HG03025 (cell line): Measurements from ENCODE around the gene FAM180B.
"Not testable (repeated sequence)": the region's sequence is repeated elsewhere in the genome, so short reads cannot be mapped to it uniquely, and the experiment has no call there.

Experiments used
- ATAC-seq: cut with Tn5 transposase; IDR thresholded peaks from one replicate; pipeline ENCODE4 v1.9.1; 2021; ENCODE audit warnings: mild to moderate bottlenecking, moderate library complexity; ENCODE audit not compliant: unreplicated experiment, low FRiP score

FAM180B gene, protein sequence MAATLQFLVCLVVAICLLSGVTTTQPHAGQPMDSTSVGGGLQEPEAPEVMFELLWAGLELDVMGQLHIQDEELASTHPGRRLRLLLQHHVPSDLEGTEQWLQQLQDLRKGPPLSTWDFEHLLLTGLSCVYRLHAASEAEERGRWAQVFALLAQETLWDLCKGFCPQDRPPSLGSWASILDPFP

DNA sequence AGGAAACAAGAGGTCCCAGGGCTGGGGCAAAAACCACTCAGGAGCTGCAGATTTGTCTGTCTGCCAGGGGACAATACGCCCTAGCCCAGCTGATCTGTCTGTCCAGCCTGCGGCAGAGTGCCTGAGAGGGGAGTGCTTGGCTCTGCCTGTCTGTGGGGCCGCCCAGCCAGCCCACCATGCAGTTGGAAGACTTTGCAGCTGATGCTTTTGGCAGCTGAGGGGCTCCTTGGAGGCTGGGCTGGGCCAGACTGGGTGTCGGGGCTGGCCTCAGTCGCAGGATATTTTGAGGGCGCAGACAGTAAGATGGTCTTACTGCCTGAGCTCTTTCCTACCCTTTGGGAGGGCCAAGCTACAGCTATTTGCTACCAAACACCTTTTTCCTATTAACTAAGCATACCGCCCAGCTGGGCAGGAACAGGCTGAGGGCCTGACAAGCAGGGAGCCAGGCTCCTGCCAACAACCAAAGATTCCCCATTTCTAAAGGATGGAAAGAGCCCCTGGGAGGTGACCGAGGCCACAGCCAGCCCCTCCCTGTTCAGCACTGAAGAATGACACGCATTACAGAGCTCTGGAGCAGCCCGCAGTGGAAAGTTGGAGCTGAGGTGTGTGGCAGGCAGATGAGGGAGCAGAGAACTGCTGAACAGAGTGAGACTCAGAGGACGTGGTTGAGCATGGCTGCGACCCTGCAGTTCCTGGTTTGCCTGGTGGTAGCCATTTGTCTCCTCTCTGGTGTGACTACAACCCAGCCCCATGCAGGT is at the start of gene FAM180B:
Gene FAM180B (plus strand): TSS at position 581 of the 758 bp plus-strand sequence. CDS start 91 bp downstream, at position 672.
- ATAC-seq = no peak

DNA sequence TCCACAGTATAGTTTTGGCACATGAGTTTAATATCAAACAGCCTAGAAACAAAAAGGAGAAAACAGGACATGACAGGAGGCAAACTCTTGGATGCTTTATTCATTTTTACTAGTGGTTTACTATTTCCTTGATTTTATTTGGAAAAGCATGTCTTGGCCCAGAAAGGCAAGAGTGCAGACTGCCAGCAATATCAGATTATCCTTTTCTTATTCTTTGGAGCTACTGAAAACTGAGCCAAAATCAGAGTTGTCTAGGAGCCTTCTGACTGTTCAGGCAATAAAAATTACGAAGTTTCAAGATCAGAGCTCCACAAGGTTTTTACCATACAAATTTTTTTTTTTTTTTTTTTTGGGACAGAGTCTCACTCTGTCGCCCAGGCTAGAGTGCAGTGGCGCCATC is 49.6 kb upstream of the FAM180B start:
- no peak for ATAC-seq

DNA sequence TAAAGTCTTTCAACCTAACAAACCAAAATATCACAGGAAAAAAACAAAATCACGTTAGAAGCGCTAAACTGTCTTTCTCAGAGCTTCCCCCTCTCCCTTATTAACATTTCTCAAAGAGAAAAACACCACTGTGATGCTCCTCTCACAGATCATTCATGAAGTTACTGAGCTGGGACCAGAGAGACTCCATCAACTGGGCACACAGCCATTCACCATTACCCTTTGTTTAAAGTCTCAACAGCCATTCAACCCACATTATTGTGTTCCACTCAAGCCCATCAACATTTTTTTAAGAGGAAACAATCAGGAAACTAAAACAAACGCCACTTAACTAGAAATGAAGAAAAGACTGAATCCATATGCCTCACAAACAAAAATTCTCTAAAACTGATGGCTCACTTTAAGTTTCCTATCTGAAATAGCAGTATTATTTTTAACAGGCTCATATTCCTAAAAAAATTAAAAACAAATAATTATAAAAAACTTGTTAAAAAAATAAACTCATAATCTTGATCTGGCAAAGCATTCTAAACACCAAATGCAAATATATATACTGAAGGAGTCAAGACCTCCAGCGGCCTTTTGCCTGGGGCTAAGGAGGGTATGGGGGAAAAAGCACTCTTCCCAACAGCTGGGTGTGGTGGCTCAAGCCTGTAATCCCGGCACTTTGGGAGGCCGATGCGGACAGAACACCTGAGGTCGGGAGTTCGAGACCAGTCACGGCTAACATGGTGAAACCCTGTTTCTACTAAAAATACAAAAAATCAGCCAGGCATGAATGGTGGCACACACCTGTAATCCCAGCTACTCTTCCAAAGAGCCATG is 47.5 kb upstream of the FAM180B start:
- no peak for ATAC-seq

DNA sequence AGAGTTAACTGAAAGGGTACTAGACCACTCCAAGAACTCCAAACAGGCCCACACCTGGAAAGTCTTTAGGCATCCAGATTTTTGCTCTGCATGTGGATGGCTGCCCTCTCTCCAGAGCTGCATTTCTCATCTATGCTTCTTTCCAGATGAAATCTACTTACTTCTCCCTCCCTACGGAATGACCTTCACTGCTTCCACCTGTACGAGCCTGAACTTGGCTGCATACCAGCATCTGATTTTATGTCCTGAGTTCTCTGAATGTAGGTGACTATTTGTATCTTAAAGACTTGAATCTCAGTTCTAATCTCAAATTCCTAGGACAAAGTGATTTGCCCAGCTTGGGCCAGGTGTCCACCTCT is 46.8 kb upstream of the FAM180B start:
- ATAC-seq = no peak

DNA sequence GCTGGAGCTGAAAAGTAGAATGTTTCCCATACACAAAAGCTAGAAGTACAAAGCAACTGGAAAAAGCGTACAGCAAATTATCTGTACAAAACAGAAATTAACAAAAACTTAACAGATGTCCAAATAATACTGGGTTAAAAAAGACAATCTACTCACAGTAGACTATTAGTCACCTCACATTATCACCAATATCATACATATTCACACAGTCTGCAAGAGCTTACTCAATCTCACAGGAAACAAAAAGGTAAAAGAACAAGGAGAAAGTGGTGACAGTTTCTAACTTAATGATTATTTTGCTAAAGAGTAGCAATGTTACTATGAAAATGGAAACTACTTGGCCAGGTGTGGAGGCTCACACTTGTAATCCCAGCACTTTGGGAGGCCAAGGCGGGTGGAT is 45.4 kb upstream of the FAM180B start:
- ATAC-seq = no peak

DNA sequence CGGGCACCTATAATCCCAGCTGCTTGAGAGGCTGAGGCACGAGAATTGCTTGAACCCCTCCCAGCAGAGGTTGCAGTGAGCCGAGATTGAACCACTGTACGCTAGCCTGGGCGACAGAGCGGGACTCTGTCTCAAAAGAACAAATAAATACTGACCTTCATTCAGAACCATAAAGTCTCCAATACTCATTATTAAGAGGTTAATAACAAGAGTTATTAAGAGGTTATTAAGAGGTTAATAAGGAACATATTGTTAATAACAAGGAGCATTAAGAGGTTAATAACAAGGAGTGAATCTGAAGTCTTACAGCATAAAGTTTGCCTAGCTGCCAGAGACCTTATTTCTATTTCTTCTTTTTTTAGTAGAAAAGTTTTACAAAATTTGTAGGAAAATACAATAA is 41.2 kb upstream of the FAM180B start:
- ATAC-seq = no peak

GRCh38 chr11:47546274-47546673 is 40.2 kb upstream of the FAM180B start:
- ATAC-seq = not testable (repeated sequence)

GRCh38 chr11:47550288-47551047 is 36.0 kb upstream of the FAM180B start:
- no peak for ATAC-seq

GRCh38 chr11:47551086-47551485 is 35.4 kb upstream of the FAM180B start:
- ATAC-seq = no peak

GRCh38 chr11:47552056-47552565 is 34.4 kb upstream of the FAM180B start:
- no peak for ATAC-seq

- peak; percentile 91 for ATAC-seq
These were observed 33.7 kb upstream of the FAM180B start, which contains the start of gene CELF1 for GRCh38 chr11:47552566-47553405. CELF1 (minus strand) TSS chr11:47553132; CDS start chr11:47499523, 53,609 bp downstream.

- ATAC-seq = peak; percentile 13
These were observed 33.1 kb upstream of the FAM180B start for GRCh38 chr11:47553406-47553743.

- ATAC-seq = not testable (repeated sequence)
These were observed 29.5 kb upstream of the FAM180B start for GRCh38 chr11:47557004-47557403.

DNA sequence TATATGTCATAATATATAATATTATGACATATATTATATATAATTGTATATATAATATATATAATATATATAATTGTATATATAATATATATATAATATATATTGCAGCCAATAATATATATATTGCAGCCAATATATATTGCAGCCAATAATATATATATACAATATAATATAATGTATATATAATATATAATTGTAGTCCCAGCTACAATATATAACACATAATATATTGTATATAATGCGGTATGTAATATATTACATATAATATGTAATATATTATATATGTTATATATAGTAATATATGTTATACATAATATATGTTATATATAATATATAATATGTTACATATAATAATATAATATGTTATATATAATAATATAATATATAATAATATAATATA is 27.8 kb upstream of the FAM180B start:
- ATAC-seq = no peak

- ATAC-seq = no peak
These were observed 26.1 kb upstream of the FAM180B start for GRCh38 chr11:47560426-47560825.

DNA sequence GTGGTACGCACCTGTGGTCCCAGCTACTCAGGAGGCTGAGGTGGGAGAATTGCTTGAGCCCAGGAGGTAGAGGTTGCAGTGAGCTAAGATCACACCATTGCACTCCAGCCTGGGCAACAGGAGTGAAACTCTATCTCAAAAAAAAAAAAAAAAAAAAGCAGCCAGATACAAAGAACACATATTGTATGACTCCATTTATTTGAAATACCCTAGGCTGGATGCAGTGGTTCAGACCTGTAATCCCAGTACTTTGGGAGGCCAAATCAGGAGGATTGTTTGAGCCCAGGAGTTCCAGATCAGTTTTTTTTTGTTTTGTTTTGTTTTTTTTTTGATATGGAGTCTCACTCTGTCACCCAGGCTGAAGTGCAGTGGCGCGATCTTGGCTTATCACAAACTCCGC is 24.1 kb upstream of the FAM180B start:
- ATAC-seq = not testable (repeated sequence)

GRCh38 chr11:47564366-47564765 is 22.1 kb upstream of the FAM180B start:
- ATAC-seq = not testable (repeated sequence)

DNA sequence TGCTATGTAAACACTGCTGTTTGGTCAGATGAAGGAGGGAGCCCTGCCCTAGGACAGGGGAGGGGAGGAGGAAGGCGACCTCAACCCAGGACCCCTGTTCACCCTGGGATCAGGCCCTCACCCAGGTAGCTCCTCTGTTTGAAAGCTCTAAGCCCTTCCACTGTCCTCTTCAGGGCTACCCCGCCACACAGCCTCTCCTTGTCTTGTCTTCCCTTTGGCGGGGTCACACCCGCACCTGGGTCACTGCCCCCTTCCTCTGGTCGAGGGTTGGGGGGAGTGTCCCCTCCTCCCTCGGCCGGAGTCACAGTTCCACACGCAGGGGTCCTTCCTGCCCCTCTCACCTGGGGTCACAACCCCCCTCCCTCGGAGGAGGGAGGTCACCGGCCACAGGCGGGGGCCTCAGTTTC is 21.5 kb upstream of the FAM180B start:
- no peak for ATAC-seq

DNA sequence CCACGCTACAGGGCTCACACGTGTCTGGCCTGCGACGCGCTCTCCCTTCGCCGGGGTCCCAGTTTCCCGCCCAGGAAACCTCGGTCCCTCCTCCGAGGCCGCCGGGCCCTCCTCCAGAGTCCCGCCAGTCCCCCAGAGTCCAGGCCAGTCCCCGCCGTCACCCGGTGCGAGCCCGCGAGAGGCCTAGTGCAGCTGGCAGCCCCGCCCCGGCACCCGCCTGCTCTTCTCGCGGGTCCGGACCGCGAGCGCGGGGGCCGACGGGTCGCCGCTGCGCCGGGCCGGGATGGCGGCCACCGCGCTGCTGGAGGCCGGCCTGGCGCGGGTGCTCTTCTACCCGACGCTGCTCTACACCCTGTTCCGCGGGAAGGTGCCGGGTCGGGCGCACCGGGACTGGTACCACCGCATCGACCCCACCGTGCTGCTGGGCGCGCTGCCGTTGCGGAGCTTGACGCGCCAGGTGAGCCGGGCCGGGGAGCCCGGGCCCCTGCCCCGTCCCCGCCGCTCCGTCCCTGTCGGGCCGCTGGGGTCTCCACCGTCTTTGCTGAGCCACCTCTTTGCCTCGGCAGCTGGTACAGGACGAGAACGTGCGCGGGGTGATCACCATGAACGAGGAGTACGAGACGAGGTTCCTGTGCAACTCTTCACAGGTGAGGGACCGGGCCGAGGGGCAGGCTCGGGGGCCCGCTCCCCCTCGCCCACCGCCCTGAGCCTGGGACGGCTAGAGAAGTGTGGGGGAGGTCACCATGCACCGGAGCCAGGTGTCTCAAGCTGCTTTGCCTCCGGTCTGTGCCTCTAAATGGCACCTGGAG is 20.9 kb upstream of the FAM180B start, which contains the start of gene PTPMT1:
Gene PTPMT1 (plus strand): TSS at position 260 of the 809 bp plus-strand sequence. CDS start 24 bp downstream, at position 284.
- ATAC-seq = no peak
